ENCODE results near the gene HGFAC. TPM values are rescaled to one million over a fixed set of nuclear protein-coding genes. Genes with fewer than 3 reads are reported as not detected.

HGFAC gene
- total and polyA plus RNA-seq, 2 experiments from 2014 or later = 2.0 to 2.3 TPM

GRCh38 chr4:3412257-3413020 lies 29.3 kb upstream of the HGFAC start:
- DNase-seq (ENCODE audit: low read depth in 1 of 2, low spot score in 1 of 2) = no peak
- H3K27me3 ChIP-seq = no peaks in the 10 kb centered on the region
- peaks cover 3% of the 10 kb centered on the region for H3K36me3 ChIP-seq
- H3K9me3 ChIP-seq (ENCODE audit: low read depth) = no peaks in the 10 kb centered on the region
- no peak overlapping the region for H3K27ac ChIP-seq
- TF ChIP-seq CTCF (IDR thresholded peaks at IDR 0.05; ENCODE audit: low read depth, low read length) = no peak
- H3K4me3 ChIP-seq = no peak overlapping the region
- H3K4me1 ChIP-seq (ENCODE audit: low read depth) = peaks cover 3% of the 10 kb centered on the region

GRCh38 chr4:3413217-3413671 lies 28.5 kb upstream of the HGFAC start:
- Histone ChIP-seq H3K36me3 (peaks cover 7% of the 10 kb centered on the region), H3K27me3 (no peaks in the 10 kb centered on the region), H3K4me1 (ENCODE audit: low read depth) (peaks cover 3% of the 10 kb centered on the region), H3K9me3 (ENCODE audit: low read depth) (no peaks in the 10 kb centered on the region), H3K4me3 (no peak overlapping the region), H3K27ac (no peak overlapping the region)
- DNase-seq (ENCODE audit: low read depth in 1 of 2, low spot score in 1 of 2) = no peak
- TF ChIP-seq CTCF (IDR thresholded peaks at IDR 0.05; ENCODE audit: low read depth, low read length) = no peak

- TF ChIP-seq CTCF (IDR thresholded peaks at IDR 0.05; ENCODE audit: low read depth, low read length) = no peak
- peaks cover 3% of the 10 kb centered on the region for H3K4me1 ChIP-seq (ENCODE audit: low read depth)
- no peak overlapping the region for H3K27ac ChIP-seq
- H3K9me3 ChIP-seq (ENCODE audit: low read depth) = no peaks in the 10 kb centered on the region
- H3K36me3 ChIP-seq = peaks cover 7% of the 10 kb centered on the region
- no peak overlapping the region for H3K4me3 ChIP-seq
- no peaks in the 10 kb centered on the region for H3K27me3 ChIP-seq
- DNase-seq (ENCODE audit: low read depth in 1 of 2, low spot score in 1 of 2) = no peak
Observed at GRCh38 chr4:3413675-3414420, 27.9 kb upstream of the HGFAC start.

- no peak overlapping the region for H3K27ac ChIP-seq
- H3K9me3 ChIP-seq (ENCODE audit: low read depth) = no peaks in the 10 kb centered on the region
- H3K27me3 ChIP-seq = no peaks in the 10 kb centered on the region
- DNase-seq (ENCODE audit: low read depth in 1 of 2, low spot score in 1 of 2) = no peak
- no peak overlapping the region for H3K4me3 ChIP-seq
- peaks cover 3% of the 10 kb centered on the region for H3K4me1 ChIP-seq (ENCODE audit: low read depth)
- TF ChIP-seq CTCF (IDR thresholded peaks at IDR 0.05; ENCODE audit: low read depth, low read length) = no peak
- H3K36me3 ChIP-seq = peaks cover 7% of the 10 kb centered on the region
Observed at GRCh38 chr4:3414421-3415279, 27.1 kb upstream of the HGFAC start.

GRCh38 chr4:3415471-3416141 lies 26.2 kb upstream of the HGFAC start:
- no peak overlapping the region for H3K27ac ChIP-seq
- peaks cover 3% of the 10 kb centered on the region for H3K4me1 ChIP-seq (ENCODE audit: low read depth)
- TF ChIP-seq CTCF (IDR thresholded peaks at IDR 0.05; ENCODE audit: low read depth, low read length) = no peak
- no peaks in the 10 kb centered on the region for H3K9me3 ChIP-seq (ENCODE audit: low read depth)
- H3K4me3 ChIP-seq = no peak overlapping the region
- H3K27me3 ChIP-seq = no peaks in the 10 kb centered on the region
- peaks cover 7% of the 10 kb centered on the region for H3K36me3 ChIP-seq
- no peak for DNase-seq (ENCODE audit: low read depth in 1 of 2, low spot score in 1 of 2)

Data from cardiac muscle cell (in vitro differentiated cells and primary cell).